Fibroblast of lung (primary cell): ENCODE data around the gene FDXACB1. TPM values are rescaled to one million over a fixed set of nuclear protein-coding genes. Genes with fewer than 3 reads are reported as not detected.

Source experiments
- DNase-seq, 2 donors: peaks; one replicate each; pipeline versions ENCODE4 v3.0.0 to v3.0.0-alpha.2; 2010; ENCODE audit warnings: low read depth in 2 of 2
- H2AFZ ChIP-seq: 2 replicates; pipeline ENCODE4 v1.5.1; 2012; ENCODE audit warnings: low read length, control low read depth, inconsistent platforms
- H3K27ac ChIP-seq: 2 replicates; pipeline ENCODE4 v1.5.1; 2011; ENCODE audit warnings: low read length, control low read depth; ENCODE audit not compliant: insufficient read depth
- H3K27me3 ChIP-seq: 2 replicates; pipeline ENCODE4 v1.5.1; 2011; ENCODE audit warnings: mild to moderate bottlenecking, low read length; ENCODE audit not compliant: control insufficient read depth, insufficient read depth
- H3K36me3 ChIP-seq: 2 replicates; pipeline ENCODE4 v1.5.1; 2011; ENCODE audit warnings: low read length; ENCODE audit not compliant: control insufficient read depth, insufficient read depth
- H3K4me1 ChIP-seq: 2 replicates; pipeline ENCODE4 v1.5.1; 2011; ENCODE audit warnings: low read length; ENCODE audit not compliant: control insufficient read depth, insufficient read depth; ENCODE audit errors: extremely low read depth
- H3K4me2 ChIP-seq: 2 replicates; pipeline ENCODE4 v1.5.1; 2011; ENCODE audit warnings: low read length, control low read depth; ENCODE audit not compliant: insufficient read depth; ENCODE audit errors: extremely low read depth
- H3K4me3 ChIP-seq, 4 experiments: fragments of 200-600 bp in 1 of 4; sonication (generic) in 1 of 4; replicated peaks in 1 of 4; 2 replicates each; pipeline ENCODE4 v1.5.1; 2011 to 2016; ENCODE audit warnings: low read length in 4 of 4, low read depth in 3 of 4, mild to moderate bottlenecking in 3 of 4, control low read depth in 2 of 4, inconsistent platforms in 1 of 4, mixed read lengths in 1 of 4; ENCODE audit not compliant: insufficient read depth in 1 of 4; ENCODE audit errors: control extremely low read depth in 1 of 4
- H3K79me2 ChIP-seq: 2 replicates; pipeline ENCODE4 v1.5.1; 2012; ENCODE audit warnings: mild to moderate bottlenecking, low read length, inconsistent platforms; ENCODE audit not compliant: control insufficient read depth, insufficient read depth
- H3K9ac ChIP-seq: 2 replicates; pipeline ENCODE4 v1.5.1; 2011; ENCODE audit warnings: mild to moderate bottlenecking, low read length, control low read depth; ENCODE audit not compliant: insufficient read depth
- H3K9me3 ChIP-seq: 2 replicates; pipeline ENCODE4 v1.5.1; 2012; ENCODE audit warnings: low read depth, low read length; ENCODE audit not compliant: control insufficient read depth, insufficient read depth
- H4K20me1 ChIP-seq: 2 replicates; pipeline ENCODE4 v1.5.1; 2011; ENCODE audit warnings: low read length; ENCODE audit not compliant: control insufficient read depth, insufficient read depth; ENCODE audit errors: extremely low read depth
- CTCF ChIP-seq, 2 donors: IDR thresholded peaks in 1 of 2; conservative IDR thresholded peaks in 1 of 2; 1 replicate in 1 of 2; 2 replicates in 1 of 2; pipeline ENCODE4 v1.5.1; 2011 to 2012; ENCODE audit warnings: low read length in 2 of 2, control low read depth in 1 of 2, inconsistent platforms in 1 of 2, low read depth in 1 of 2, mild to moderate bottlenecking in 1 of 2
- EZH2 ChIP-seq: IDR thresholded peaks from 2 replicates; pipeline ENCODE4 v1.5.1; 2012; ENCODE audit warnings: low read length, control low read depth, mild to moderate bottlenecking; ENCODE audit errors: missing control alignments
- polyA plus RNA-seq, 2 donors: library from polyadenylated mRNA; depleted of rRNA in 1 of 2; stranded (reverse) in 1 of 2; unstranded in 1 of 2; fragments of >200 nt; gene quantifications; 2 replicates each; pipeline ENCODE4 v1.2.1, GENCODE V29; 2011 to 2012; ENCODE audit warnings: missing spikeins in 1 of 2
- total RNA-seq: library from RNA; depleted of rRNA; stranded (reverse); fragments of >200 nt; gene quantifications from 2 replicates; pipeline ENCODE4 v1.2.1, GENCODE V29; 2014

FDXACB1 gene
- total and polyA plus RNA-seq, 2 donors (not counting 1 experiment from before 2014, with no cell fraction given): 1.7 to 1.8 TPM

GRCh38 chr11:111829185-111829968 lies 49.6 kb downstream of the FDXACB1 start:
- no peaks in the 10 kb centered on the region for H3K79me2 ChIP-seq
- H3K27me3 ChIP-seq: no peaks in the 10 kb centered on the region
- no peak overlapping the region for H3K9ac ChIP-seq
- TF ChIP-seq CTCF (conservative IDR thresholded peaks at IDR 0.05 in 1 of 2, IDR thresholded peaks at IDR 0.05 in 1 of 2; ENCODE audit: low read depth in 1 of 2, low read length in 2 of 2) (no peak), EZH2 (no peak)
- H4K20me1 ChIP-seq: no peaks in the 10 kb centered on the region
- H3K4me2 ChIP-seq: no peak overlapping the region
- no peak for DNase-seq
- no peak overlapping the region for H3K27ac ChIP-seq
- H3K36me3 ChIP-seq: peaks cover 5% of the 10 kb centered on the region
- H3K4me1 ChIP-seq: peaks cover 5% of the 10 kb centered on the region
- H2AFZ ChIP-seq: no peak overlapping the region
- H3K9me3 ChIP-seq: no peaks in the 10 kb centered on the region
- H3K4me3 ChIP-seq: no peak overlapping the region

DNA sequence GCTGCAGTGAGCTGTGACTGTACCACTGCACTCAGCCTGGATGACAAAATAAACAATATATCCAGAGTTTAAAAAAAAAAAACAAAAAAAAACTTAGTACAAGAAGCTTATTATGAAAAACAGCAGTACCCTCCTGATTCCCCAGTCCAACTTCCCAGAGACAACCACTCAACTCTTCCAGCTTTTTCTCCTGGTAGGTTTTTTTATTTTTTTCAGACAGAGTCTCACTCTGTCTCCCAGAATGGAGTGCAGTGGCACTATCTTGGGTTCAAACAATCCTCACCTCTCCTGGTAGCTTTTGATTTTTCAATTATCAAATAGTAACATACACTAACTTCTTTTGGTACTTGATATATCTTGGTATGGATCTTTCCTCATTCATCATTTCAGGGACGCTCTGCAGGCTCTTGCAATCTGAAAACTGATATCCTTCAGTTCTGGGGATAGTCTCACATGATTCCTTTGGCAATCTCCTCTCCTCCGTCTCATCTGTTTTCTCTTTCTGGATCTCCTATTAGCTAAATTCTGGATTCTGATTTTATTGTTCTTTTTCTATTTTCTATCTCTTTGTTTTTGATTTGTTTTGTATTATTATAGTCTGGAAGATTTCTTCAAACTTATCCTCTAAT lies 52.5 kb downstream of the FDXACB1 start:
- Histone ChIP-seq H3K79me2 (no peaks in the 10 kb centered on the region), H3K27ac (no peak overlapping the region), H3K9me3 (no peaks in the 10 kb centered on the region), H3K4me2 (no peak overlapping the region), H4K20me1 (no peaks in the 10 kb centered on the region), H3K4me1 (peaks cover 5% of the 10 kb centered on the region), H3K36me3 (peaks cover 5% of the 10 kb centered on the region), H3K9ac (no peak overlapping the region), H2AFZ (no peak overlapping the region), H3K4me3 (no peak overlapping the region), H3K27me3 (no peaks in the 10 kb centered on the region)
- no peak for DNase-seq
- TF ChIP-seq CTCF (conservative IDR thresholded peaks at IDR 0.05 in 1 of 2, IDR thresholded peaks at IDR 0.05 in 1 of 2; ENCODE audit: low read depth in 1 of 2, low read length in 2 of 2) (no peak), EZH2 (no peak)

Other genes starting within 250 kb of the FDXACB1 start
- 20.8 and 43.1 TPM in 2 replicates for gene PPP2R1B, start 112.8 kb downstream of the FDXACB1 start, total RNA-seq
- gene PPP2R1B, start 112.8 kb downstream of the FDXACB1 start, polyA plus RNA-seq: 35.8 and 40.3 TPM in 2 replicates
- gene ALG9, start 7.6 kb downstream of the FDXACB1 start, total RNA-seq: 26.5 and 30.9 TPM in 2 replicates
- gene ALG9, start 7.6 kb downstream of the FDXACB1 start, polyA plus RNA-seq: 33.4 and 43.8 TPM in 2 replicates
- gene CFAP68, start 376 bp upstream of the FDXACB1 start, total RNA-seq: 16.9 and 19.3 TPM in 2 replicates
- gene CFAP68, start 376 bp upstream of the FDXACB1 start, polyA plus RNA-seq: 21.1 and 23.0 TPM in 2 replicates
- gene CRYAB, start 32.6 kb upstream of the FDXACB1 start, total RNA-seq: 28.5 and 51.2 TPM in 2 replicates
- 30.0 and 48.1 TPM in 2 replicates for gene CRYAB, start 32.6 kb upstream of the FDXACB1 start, polyA plus RNA-seq
- 2.1 and 2.8 TPM in 2 replicates for gene HSPB2, start 33.6 kb upstream of the FDXACB1 start, total RNA-seq
- gene HSPB2, start 33.6 kb upstream of the FDXACB1 start, polyA plus RNA-seq: 0.94 and 2.5 TPM in 2 replicates
- 0.51 and 0.99 TPM in 2 replicates for gene C11orf52, start 39.7 kb upstream of the FDXACB1 start, total RNA-seq
- 0.32 and 1.3 TPM in 2 replicates for gene C11orf52, start 39.7 kb upstream of the FDXACB1 start, polyA plus RNA-seq
- 18.2 and 19.8 TPM in 2 replicates for gene DIXDC1, start 58.2 kb upstream of the FDXACB1 start, total RNA-seq
- 8.4 and 14.3 TPM in 2 replicates for gene DIXDC1, start 58.2 kb upstream of the FDXACB1 start, polyA plus RNA-seq
- gene DLAT, start 146.2 kb upstream of the FDXACB1 start, total RNA-seq: 26.2 and 33.9 TPM in 2 replicates
- gene DLAT, start 146.2 kb upstream of the FDXACB1 start, polyA plus RNA-seq: 37.8 and 48.8 TPM in 2 replicates
- 1.5 TPM in 2 replicates for gene PIH1D2, start 194.9 kb upstream of the FDXACB1 start, total RNA-seq
- 1.7 and 1.9 TPM in 2 replicates for gene PIH1D2, start 194.9 kb upstream of the FDXACB1 start, polyA plus RNA-seq
- 25.8 and 26.2 TPM in 2 replicates for gene NKAPD1, start 195.1 kb upstream of the FDXACB1 start, total RNA-seq
- gene NKAPD1, start 195.1 kb upstream of the FDXACB1 start, polyA plus RNA-seq: 24.1 and 27.5 TPM in 2 replicates
- gene TIMM8B, start 207.6 kb upstream of the FDXACB1 start, total RNA-seq: 46.7 and 55.3 TPM in 2 replicates
- 61.7 and 75.3 TPM in 2 replicates for gene TIMM8B, start 207.6 kb upstream of the FDXACB1 start, polyA plus RNA-seq
- gene SDHD, start 207.7 kb upstream of the FDXACB1 start, total RNA-seq: 186 and 203 TPM in 2 replicates
- gene SDHD, start 207.7 kb upstream of the FDXACB1 start, polyA plus RNA-seq: 148 and 176 TPM in 2 replicates